CD14-positive monocyte (primary cell): ENCODE results near the gene MAMSTR. TPM values are rescaled to one million over a fixed set of nuclear protein-coding genes. Genes with fewer than 3 reads are reported as not detected.

Experiments used
- DNase-seq, 3 donors: peaks; one replicate each; pipeline ENCODE4 v3.0.0-alpha.2; 2011 to 2022
- H2AFZ ChIP-seq: 2 replicates; pipeline ENCODE4 v1.6.0; 2012; ENCODE audit warnings: mild to moderate bottlenecking, low read depth, low read length, inconsistent platforms; ENCODE audit not compliant: insufficient read depth, poor library complexity, severe bottlenecking
- H3K27ac ChIP-seq, 2 donors: 1 replicate in 1 of 2; 2 replicates in 1 of 2; pipeline ENCODE4 v1.5.1; 2012 to 2013; ENCODE audit warnings: low read length in 2 of 2, control low read depth in 1 of 2, inconsistent platforms in 1 of 2, low read depth in 1 of 2, mild to moderate bottlenecking in 1 of 2
- H3K27me3 ChIP-seq, 2 donors: one replicate each; pipeline versions ENCODE4 v1.6.0 to v1.6.1; 2011 to 2013; ENCODE audit warnings: low read length in 2 of 2; ENCODE audit not compliant: control insufficient read depth in 2 of 2, insufficient read depth in 2 of 2
- H3K36me3 ChIP-seq, 2 donors: replicated peaks in 1 of 2; 1 replicate in 1 of 2; 2 replicates in 1 of 2; pipeline versions ENCODE4 v1.5.1 to v1.6.1; 2012 to 2013; ENCODE audit warnings: low read length in 2 of 2, control low read depth in 1 of 2, inconsistent platforms in 1 of 2, mild to moderate bottlenecking in 1 of 2; ENCODE audit not compliant: insufficient read depth in 2 of 2, control insufficient read depth in 1 of 2
- H3K4me1 ChIP-seq, 2 donors: 1 replicate in 1 of 2; 2 replicates in 1 of 2; pipeline versions ENCODE4 v1.5.1 to v1.6.1; 2012 to 2013; ENCODE audit warnings: low read length in 2 of 2, control low read depth in 1 of 2, inconsistent platforms in 1 of 2, mild to moderate bottlenecking in 1 of 2, moderate library complexity in 1 of 2; ENCODE audit not compliant: insufficient read depth in 2 of 2, control insufficient read depth in 1 of 2
- H3K4me2 ChIP-seq: replicated peaks from 2 replicates; pipeline ENCODE3; 2012; ENCODE audit warnings: low read length, moderate library complexity, mild to moderate bottlenecking; ENCODE audit not compliant: poor library complexity, severe bottlenecking; ENCODE audit errors: extremely low read depth
- H3K4me3 ChIP-seq, 3 experiments: fragments of 200-600 bp in 1 of 3; sonication (generic) in 1 of 3; replicated peaks in 1 of 3; 1 replicate in 2 of 3; 2 replicates in 1 of 3; pipeline ENCODE4 v1.5.1; 2011 to 2013; ENCODE audit warnings: low read length in 3 of 3, mild to moderate bottlenecking in 3 of 3, control low read depth in 2 of 3, low read depth in 2 of 3, inconsistent platforms in 1 of 3, moderate library complexity in 1 of 3
- H3K79me2 ChIP-seq: 2 replicates; pipeline ENCODE4 v1.6.0; 2012; ENCODE audit warnings: mild to moderate bottlenecking, control low read depth, inconsistent platforms, low read length, moderate library complexity; ENCODE audit not compliant: insufficient read depth
- H3K9ac ChIP-seq: 2 replicates; pipeline ENCODE4 v1.6.0; 2017; ENCODE audit warnings: low read length, mild to moderate bottlenecking; ENCODE audit not compliant: insufficient read depth, poor library complexity, severe bottlenecking
- H3K9me3 ChIP-seq, 2 donors: replicated peaks in 1 of 2; 1 replicate in 1 of 2; 2 replicates in 1 of 2; pipeline versions ENCODE4 v1.5.1 to v1.6.1; 2012 to 2013; ENCODE audit warnings: low read length in 2 of 2, control low read depth in 1 of 2; ENCODE audit not compliant: control insufficient read depth in 1 of 2, insufficient read depth in 1 of 2
- H4K20me1 ChIP-seq: 2 replicates; pipeline ENCODE4 v1.6.0; 2012; ENCODE audit warnings: mild to moderate bottlenecking, low read length, control low read depth, moderate library complexity; ENCODE audit not compliant: insufficient read depth
- H3K27ac Mint-ChIP-seq, 7 donors: one replicate each; pipeline ENCODE4 v1.8.0; 2020; ENCODE audit warnings: mild to moderate bottlenecking in 7 of 7, mixed read lengths in 7 of 7, moderate library complexity in 6 of 7, inconsistent platforms in 2 of 7
- H3K27me3 Mint-ChIP-seq, 3 donors: one replicate each; pipeline ENCODE4 v1.8.0; 2021 to 2022; ENCODE audit warnings: low read depth in 3 of 3, mild to moderate bottlenecking in 3 of 3, mixed read lengths in 3 of 3, moderate library complexity in 3 of 3, inconsistent platforms in 1 of 3
- H3K36me3 Mint-ChIP-seq, 2 donors: one replicate each; pipeline ENCODE4 v1.8.0; 2020; ENCODE audit warnings: mixed read lengths in 2 of 2, inconsistent platforms in 1 of 2, mild to moderate bottlenecking in 1 of 2
- H3K4me1 Mint-ChIP-seq: one replicate; pipeline ENCODE4 v1.8.0; 2020; ENCODE audit warnings: mild to moderate bottlenecking, mixed read lengths
- H3K4me3 Mint-ChIP-seq, 2 donors: one replicate each; pipeline ENCODE4 v1.8.0; 2020; ENCODE audit warnings: mild to moderate bottlenecking in 2 of 2, mixed read lengths in 2 of 2, moderate library complexity in 1 of 2
- H3K9me3 Mint-ChIP-seq, 7 donors: one replicate each; pipeline ENCODE4 v1.8.0; 2020 to 2022; ENCODE audit warnings: mixed read lengths in 7 of 7, mild to moderate bottlenecking in 6 of 7, moderate library complexity in 6 of 7, inconsistent platforms in 2 of 7
- CTCF ChIP-seq: fragments of 200-600 bp; IDR thresholded peaks from one replicate; pipeline ENCODE4 v1.8.0; 2022; ENCODE audit warnings: antibody characterized with exemption, mild to moderate bottlenecking
- WGBS: methylation state at CpG from one replicate; pipeline ENCODE4 v1.1.5; 2013; ENCODE audit warnings: missing lambda C conversion rate; ENCODE audit not compliant: insufficient coverage; 5-methylcytosine and 5-hydroxymethylcytosine counted together
- intact Hi-C, 2 donors: fragments of 100-400 bp; cut with micrococcal nuclease; formaldehyde crosslinking; loops; one replicate each; pipeline versions ENCODE4 v1.15.0 to v1.15.1; 2023
- polyA plus RNA-seq, 3 donors: library from polyadenylated mRNA; depleted of rRNA in 1 of 3; unstranded in 2 of 3; stranded (reverse) in 1 of 3; fragments of 300-500 nt in 2 of 3; fragments of >200 nt in 1 of 3; fragmentation: Illumina TruSeq in 2 of 3; gene quantifications; 1 replicate in 2 of 3; 2 replicates in 1 of 3; pipeline ENCODE4 v1.2.3, GENCODE V29; 2012 to 2021

Gene MAMSTR
- polyA plus RNA-seq, 3 donors = 0.07 TPM; not detected in 2

DNA sequence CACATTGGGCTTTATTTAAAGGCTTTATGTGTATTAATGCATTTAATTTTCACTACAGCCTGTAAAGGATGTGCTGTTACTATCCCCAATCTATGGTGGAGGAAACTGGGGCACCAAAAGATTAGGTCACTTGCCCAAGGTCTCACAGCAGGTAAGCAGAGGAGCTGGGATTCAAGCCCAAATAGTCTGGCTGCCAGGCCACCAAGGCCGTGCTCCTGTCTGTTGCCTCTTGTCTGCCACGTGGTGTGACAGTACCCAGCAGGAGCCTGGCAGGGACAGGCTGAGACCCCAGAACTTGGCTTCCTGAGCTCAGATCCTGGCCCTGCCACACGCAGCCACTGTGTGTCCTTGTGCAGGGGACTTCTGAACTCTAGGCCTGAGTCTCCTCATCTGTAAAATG, 51.2 kb downstream of the MAMSTR start:
- Mint-ChIP-seq H3K36me3 (no peaks in the 10 kb centered on the region), H3K4me1 (no peaks in the 10 kb centered on the region), H3K9me3 (peaks cover 0 to 7% (median 6%) of the 10 kb centered on the region in 7 donors), H3K27ac (no peak overlapping the region), H3K4me3 (no peak overlapping the region), H3K27me3 (no peaks in the 10 kb centered on the region)
- Histone ChIP-seq H3K27me3 (no peaks in the 10 kb centered on the region), H3K27ac (no peak overlapping the region), H3K9ac (no peak overlapping the region), H3K4me3 (no peak overlapping the region), H3K9me3 (no peaks in the 10 kb centered on the region), H3K4me1 (no peaks in the 10 kb centered on the region), H3K4me2 (no peak overlapping the region), H2AFZ (no peak overlapping the region), H3K36me3 (no peaks in the 10 kb centered on the region), H4K20me1 (no peaks in the 10 kb centered on the region), H3K79me2 (no peaks in the 10 kb centered on the region)
- no peak for TF ChIP-seq CTCF
- no peak for DNase-seq
- intact Hi-C loops = no loop called here
- WGBS = 93% methylated on average over 3 of the region's 3 CpGs

DNA sequence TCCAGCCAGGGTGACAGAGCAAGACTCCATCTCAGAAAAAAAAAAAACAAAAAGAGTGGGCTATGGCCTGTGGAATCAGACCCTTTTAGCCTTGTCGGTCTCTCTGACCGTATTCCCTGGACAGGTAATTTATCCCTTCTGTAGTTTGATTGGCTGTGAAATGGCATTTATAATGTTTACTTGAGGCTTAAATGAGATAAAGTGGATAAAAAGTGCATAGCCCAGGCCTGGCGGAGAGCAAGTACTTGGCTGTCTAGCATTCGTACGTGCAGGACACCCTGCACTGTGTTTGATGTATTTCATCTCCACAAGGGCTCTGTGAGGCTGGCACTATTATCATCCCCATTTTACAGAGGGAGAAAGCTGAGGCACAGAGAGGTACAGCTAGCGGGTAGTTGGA, 53.7 kb downstream of the MAMSTR start:
- H3K27ac Mint-ChIP-seq = no peak overlapping the region
- intact Hi-C loops = no loop called here
- H3K9me3 Mint-ChIP-seq = peaks cover 0 to 7% (median 6%) of the 10 kb centered on the region in 7 donors

More for the DNA sequence above, 53.7 kb downstream of the MAMSTR start:
- DNase-seq = no peak
- Histone ChIP-seq H3K4me2 (no peak overlapping the region), H3K79me2 (no peaks in the 10 kb centered on the region), H3K4me1 (peaks cover 7 to 8% of the 10 kb centered on the region in 2 donors), H3K9ac (no peak overlapping the region), H3K36me3 (no peaks in the 10 kb centered on the region), H3K4me3 (no peak overlapping the region), H3K9me3 (no peaks in the 10 kb centered on the region), H4K20me1 (no peaks in the 10 kb centered on the region), H3K27me3 (no peaks in the 10 kb centered on the region), H3K27ac (no peak overlapping the region), H2AFZ (no peak overlapping the region)
- Mint-ChIP-seq H3K36me3 (no peaks in the 10 kb centered on the region), H3K4me3 (no peak overlapping the region), H3K27me3 (peaks cover 0 to 2% (median 2%) of the 10 kb centered on the region in 3 donors), H3K4me1 (peaks cover 9% of the 10 kb centered on the region)
- WGBS = 94% methylated on average over 5 of the region's 6 CpGs
- TF ChIP-seq CTCF = no peak
